Endothelial cell of umbilical vein (primary cell): ENCODE data around the gene TAF11L9. TPM values are rescaled to one million over a fixed set of nuclear protein-coding genes. Genes with fewer than 3 reads are reported as not detected.
"Not testable (repeated sequence)": the region's sequence is repeated elsewhere in the genome, so short reads cannot be mapped to it uniquely, and the experiment has no call there.

ENCODE experiments used
- BruUV-seq: library from RNA; stranded (reverse); fragments of 400-500 nt; replicated peaks from 2 replicates; lab custom pipeline; 2021; lab: Mats Ljungman, UMichigan
- CTCF ChIA-PET: fragments of 300-600, 350-600 bp; sonication (Branson Sonifier 250); formaldehyde crosslinking; loops from one replicate; lab custom pipeline; 2021; ENCODE audit warnings: antibody characterized with exemption, inconsistent platforms; lab: Charles Lee
- POLR2A ChIA-PET: fragments of 300-600, 350-600 bp; sonication (Branson Sonifier 250); formaldehyde crosslinking; loops from one replicate; lab custom pipeline; 2021; ENCODE audit warnings: antibody characterized with exemption, inconsistent platforms; lab: Charles Lee
- DNase-seq: peaks from one replicate; pipeline ENCODE4 v3.0.0-alpha.2; 2011; ENCODE audit warnings: low read depth, low spot score
- FAIRE-seq: peaks from 2 replicates; lab custom pipeline; 2011; peaks lifted over from hg19 to GRCh38; lab: Jason Lieb, UNC
- H2AFZ ChIP-seq: 2 replicates; pipeline ENCODE4 v1.6.0; 2012; ENCODE audit warnings: low read depth, low read length, control low read depth, inconsistent platforms
- H3K27ac ChIP-seq: 2 replicates; pipeline ENCODE4 v1.5.1; 2011; ENCODE audit warnings: low read depth, mild to moderate bottlenecking, control low read depth, low read length, moderate library complexity; ENCODE audit not compliant: insufficient read depth
- H3K27me3 ChIP-seq, 2 experiments: 2 replicates each; pipeline versions ENCODE4 v1.6.0 to v1.6.1; 2011; ENCODE audit warnings: low read length in 2 of 2, mixed read lengths in 1 of 2; ENCODE audit not compliant: control insufficient read depth in 2 of 2, insufficient read depth in 2 of 2
- H3K36me3 ChIP-seq, 2 experiments: 2 replicates in 1 of 2; 3 replicates in 1 of 2; pipeline ENCODE4 v1.5.1; 2011; ENCODE audit warnings: low read length in 2 of 2, mild to moderate bottlenecking in 1 of 2, moderate library complexity in 1 of 2; ENCODE audit not compliant: control insufficient read depth in 2 of 2, insufficient read depth in 2 of 2; ENCODE audit errors: extremely low read depth in 1 of 2
- H3K4me1 ChIP-seq: 3 replicates; pipeline ENCODE4 v1.5.1; 2011; ENCODE audit warnings: mild to moderate bottlenecking, low read length; ENCODE audit not compliant: control insufficient read depth, insufficient read depth; ENCODE audit errors: extremely low read depth
- H3K4me2 ChIP-seq: 2 replicates; pipeline ENCODE4 v1.6.1; 2011; ENCODE audit warnings: low read length, control low read depth, mixed read lengths; ENCODE audit not compliant: insufficient read depth
- H3K4me3 ChIP-seq, 3 experiments: fragments of 200-600 bp in 1 of 3; sonication (generic), shearing (Covaris generic) in 1 of 3; replicated peaks in 1 of 3; 2 replicates each; pipeline ENCODE4 v1.5.1; 2011 to 2016; ENCODE audit warnings: control low read depth in 3 of 3, low read length in 3 of 3, mild to moderate bottlenecking in 2 of 3, inconsistent platforms in 1 of 3, low read depth in 1 of 3, moderate library complexity in 1 of 3; ENCODE audit not compliant: insufficient read depth in 1 of 3
- H3K79me2 ChIP-seq: 2 replicates; pipeline ENCODE4 v1.6.0; 2012; ENCODE audit warnings: low read length, inconsistent platforms; ENCODE audit not compliant: control insufficient read depth, insufficient read depth
- H3K9ac ChIP-seq: replicated peaks from 2 replicates; pipeline ENCODE3; 2011; ENCODE audit warnings: low read length, control low read depth; ENCODE audit not compliant: insufficient read depth; ENCODE audit errors: extremely low read depth
- H3K9me1 ChIP-seq: replicated peaks from 3 replicates; pipeline ENCODE4 v1.6.0; 2011; ENCODE audit warnings: mild to moderate bottlenecking, low read length; ENCODE audit not compliant: control insufficient read depth, insufficient read depth; ENCODE audit errors: extremely low read depth
- H3K9me3 ChIP-seq: replicated peaks from 2 replicates; pipeline ENCODE4 v1.5.1; 2012; ENCODE audit warnings: low read length, inconsistent platforms; ENCODE audit not compliant: control insufficient read depth, insufficient read depth
- H4K20me1 ChIP-seq: replicated peaks from 2 replicates; pipeline ENCODE3; 2011; ENCODE audit warnings: mild to moderate bottlenecking, low read length; ENCODE audit not compliant: control insufficient read depth, insufficient read depth; ENCODE audit errors: extremely low read depth
- dilution Hi-C: fragments of 300-500 bp; cut with MboI; formaldehyde crosslinking; loops from one replicate; pipeline ENCODE4 v1.15.0; 2019; ENCODE audit warnings: low sequenced_read_pairs; ENCODE audit not compliant: extremely low pct_ligation_motif_present
- intact Hi-C: fragments of 100-400 bp; cut with micrococcal nuclease; formaldehyde crosslinking; loops from one replicate; pipeline ENCODE4 v1.10.0; 2022
- polyA plus RNA-seq, 4 experiments: library from polyadenylated mRNA; depleted of rRNA in 3 of 4; stranded (reverse) in 3 of 4; unstranded in 1 of 4; fragments of >200 nt; gene quantifications; 2 replicates each; pipeline versions ENCODE4 v1.2.1 to v1.2.3, GENCODE V29; 2011 to 2012; ENCODE audit warnings: missing spikeins in 1 of 4
- small RNA-seq: library from RNA; depleted of rRNA; stranded (forward); fragments of <200 nt; gene quantifications from one replicate; pipeline ENCODE3, GENCODE V24; 2012; ENCODE audit warnings: low replicate concordance, low read depth; ENCODE audit not compliant: insufficient read depth, insufficient read length
- total RNA-seq: library from RNA; stranded (reverse); gene quantifications from 2 replicates; pipeline ENCODE4 v1.2.3, GENCODE V29; 2021

TAF11L9 gene
- total and polyA plus RNA-seq, 2 donors (not counting 3 experiments of a cell fraction or from before 2014, with no cell fraction given): not detected

GRCh38 chr5:17590860-17591259, 3.3 kb downstream of the TAF11L9 start, which contains the start of gene TAF11L8:
Gene TAF11L8 (minus strand): TSS chr5:17590960.
- H2AFZ ChIP-seq, H3K4me1 ChIP-seq, H3K27ac ChIP-seq, H3K27me3 ChIP-seq, intact Hi-C loops, dilution Hi-C loops, BruUV-seq, H3K36me3 ChIP-seq, H4K20me1 ChIP-seq, H3K9me3 ChIP-seq, H3K9ac ChIP-seq, FAIRE-seq, H3K79me2 ChIP-seq, H3K9me1 ChIP-seq, CTCF ChIA-PET, H3K4me2 ChIP-seq, DNase-seq, POLR2A ChIA-PET, H3K4me3 ChIP-seq: not testable (repeated sequence)

GRCh38 chr5:17585658-17586057, 8.5 kb downstream of the TAF11L9 start, which contains the start of gene TAF11L7:
Gene TAF11L7 (minus strand): TSS chr5:17585758.
- DNase-seq, H3K27me3 ChIP-seq, H3K4me1 ChIP-seq, H3K79me2 ChIP-seq, dilution Hi-C loops, H3K9me3 ChIP-seq, H2AFZ ChIP-seq, intact Hi-C loops, H3K9ac ChIP-seq, H3K4me3 ChIP-seq, BruUV-seq, POLR2A ChIA-PET, H3K36me3 ChIP-seq, H4K20me1 ChIP-seq, FAIRE-seq, H3K4me2 ChIP-seq, CTCF ChIA-PET, H3K9me1 ChIP-seq, H3K27ac ChIP-seq: not testable (repeated sequence)

Small RNA genes lying within 50 kb of the gene (small RNA-seq; reads per million reads assigned to genes)
- gene AC233724.3: not detected
- not detected for gene AC233724.4
- not detected for gene AC233724.6
- gene AC233724.7: not detected

Other genes with a start within 250 kb of the TAF11L9 start
- gene TAF11L2, start 96.2 kb downstream of the TAF11L9 start, total RNA-seq: not detected in 2 replicates
- not detected in 2 replicates for gene TAF11L2, start 96.2 kb downstream of the TAF11L9 start, polyA plus RNA-seq
- not detected in 2 replicates for gene TAF11L3, start 76.0 kb downstream of the TAF11L9 start, total RNA-seq
- not detected in 2 replicates for gene TAF11L3, start 76.0 kb downstream of the TAF11L9 start, polyA plus RNA-seq
- gene TAF11L4, start 72.6 kb downstream of the TAF11L9 start, total RNA-seq: not detected in 2 replicates
- not detected in 2 replicates for gene TAF11L4, start 72.6 kb downstream of the TAF11L9 start, polyA plus RNA-seq
- not detected in 2 replicates for gene TAF11L5, start 69.2 kb downstream of the TAF11L9 start, total RNA-seq
- not detected in 2 replicates for gene TAF11L5, start 69.2 kb downstream of the TAF11L9 start, polyA plus RNA-seq
- gene TAF11L6, start 65.7 kb downstream of the TAF11L9 start, total RNA-seq: not detected in 2 replicates
- gene TAF11L6, start 65.7 kb downstream of the TAF11L9 start, polyA plus RNA-seq: not detected in 2 replicates
- gene TAF11L7, start 8.6 kb downstream of the TAF11L9 start, total RNA-seq: not detected in 2 replicates
- not detected in 2 replicates for gene TAF11L7, start 8.6 kb downstream of the TAF11L9 start, polyA plus RNA-seq
- gene TAF11L8, start 3.4 kb downstream of the TAF11L9 start, total RNA-seq: not detected in 2 replicates
- gene TAF11L8, start 3.4 kb downstream of the TAF11L9 start, polyA plus RNA-seq: not detected in 2 replicates
- not detected in 2 replicates for gene TAF11L10, start 3.4 kb upstream of the TAF11L9 start, total RNA-seq
- not detected in 2 replicates for gene TAF11L10, start 3.4 kb upstream of the TAF11L9 start, polyA plus RNA-seq
- gene TAF11L11, start 9.8 kb upstream of the TAF11L9 start, total RNA-seq: not detected in 2 replicates
- not detected in 2 replicates for gene TAF11L11, start 9.8 kb upstream of the TAF11L9 start, polyA plus RNA-seq
- not detected in 2 replicates for gene TAF11L12, start 16.0 kb upstream of the TAF11L9 start, total RNA-seq
- not detected in 2 replicates for gene TAF11L12, start 16.0 kb upstream of the TAF11L9 start, polyA plus RNA-seq
- gene TAF11L13, start 37.7 kb upstream of the TAF11L9 start, total RNA-seq: not detected in 2 replicates
- gene TAF11L13, start 37.7 kb upstream of the TAF11L9 start, polyA plus RNA-seq: not detected in 2 replicates
- gene TAF11L14, start 40.1 kb upstream of the TAF11L9 start, total RNA-seq: not detected in 2 replicates
- gene TAF11L14, start 40.1 kb upstream of the TAF11L9 start, polyA plus RNA-seq: not detected in 2 replicates